GM12874 (cell line): ENCODE data around the gene ATXN2.

Experiments
- TF ChIP-seq, protein P1 (sequence below): IDR thresholded peaks from 2 replicates; pipeline ENCODE4 v1.5.1; 2011; ENCODE audit warnings: low read depth, mild to moderate bottlenecking, control low read depth, low read length, moderate library complexity; ENCODE audit not compliant: insufficient read depth

ATXN2 gene, protein sequence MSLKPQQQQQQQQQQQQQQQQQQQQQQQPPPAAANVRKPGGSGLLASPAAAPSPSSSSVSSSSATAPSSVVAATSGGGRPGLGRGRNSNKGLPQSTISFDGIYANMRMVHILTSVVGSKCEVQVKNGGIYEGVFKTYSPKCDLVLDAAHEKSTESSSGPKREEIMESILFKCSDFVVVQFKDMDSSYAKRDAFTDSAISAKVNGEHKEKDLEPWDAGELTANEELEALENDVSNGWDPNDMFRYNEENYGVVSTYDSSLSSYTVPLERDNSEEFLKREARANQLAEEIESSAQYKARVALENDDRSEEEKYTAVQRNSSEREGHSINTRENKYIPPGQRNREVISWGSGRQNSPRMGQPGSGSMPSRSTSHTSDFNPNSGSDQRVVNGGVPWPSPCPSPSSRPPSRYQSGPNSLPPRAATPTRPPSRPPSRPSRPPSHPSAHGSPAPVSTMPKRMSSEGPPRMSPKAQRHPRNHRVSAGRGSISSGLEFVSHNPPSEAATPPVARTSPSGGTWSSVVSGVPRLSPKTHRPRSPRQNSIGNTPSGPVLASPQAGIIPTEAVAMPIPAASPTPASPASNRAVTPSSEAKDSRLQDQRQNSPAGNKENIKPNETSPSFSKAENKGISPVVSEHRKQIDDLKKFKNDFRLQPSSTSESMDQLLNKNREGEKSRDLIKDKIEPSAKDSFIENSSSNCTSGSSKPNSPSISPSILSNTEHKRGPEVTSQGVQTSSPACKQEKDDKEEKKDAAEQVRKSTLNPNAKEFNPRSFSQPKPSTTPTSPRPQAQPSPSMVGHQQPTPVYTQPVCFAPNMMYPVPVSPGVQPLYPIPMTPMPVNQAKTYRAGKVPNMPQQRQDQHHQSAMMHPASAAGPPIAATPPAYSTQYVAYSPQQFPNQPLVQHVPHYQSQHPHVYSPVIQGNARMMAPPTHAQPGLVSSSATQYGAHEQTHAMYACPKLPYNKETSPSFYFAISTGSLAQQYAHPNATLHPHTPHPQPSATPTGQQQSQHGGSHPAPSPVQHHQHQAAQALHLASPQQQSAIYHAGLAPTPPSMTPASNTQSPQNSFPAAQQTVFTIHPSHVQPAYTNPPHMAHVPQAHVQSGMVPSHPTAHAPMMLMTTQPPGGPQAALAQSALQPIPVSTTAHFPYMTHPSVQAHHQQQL

DNA sequence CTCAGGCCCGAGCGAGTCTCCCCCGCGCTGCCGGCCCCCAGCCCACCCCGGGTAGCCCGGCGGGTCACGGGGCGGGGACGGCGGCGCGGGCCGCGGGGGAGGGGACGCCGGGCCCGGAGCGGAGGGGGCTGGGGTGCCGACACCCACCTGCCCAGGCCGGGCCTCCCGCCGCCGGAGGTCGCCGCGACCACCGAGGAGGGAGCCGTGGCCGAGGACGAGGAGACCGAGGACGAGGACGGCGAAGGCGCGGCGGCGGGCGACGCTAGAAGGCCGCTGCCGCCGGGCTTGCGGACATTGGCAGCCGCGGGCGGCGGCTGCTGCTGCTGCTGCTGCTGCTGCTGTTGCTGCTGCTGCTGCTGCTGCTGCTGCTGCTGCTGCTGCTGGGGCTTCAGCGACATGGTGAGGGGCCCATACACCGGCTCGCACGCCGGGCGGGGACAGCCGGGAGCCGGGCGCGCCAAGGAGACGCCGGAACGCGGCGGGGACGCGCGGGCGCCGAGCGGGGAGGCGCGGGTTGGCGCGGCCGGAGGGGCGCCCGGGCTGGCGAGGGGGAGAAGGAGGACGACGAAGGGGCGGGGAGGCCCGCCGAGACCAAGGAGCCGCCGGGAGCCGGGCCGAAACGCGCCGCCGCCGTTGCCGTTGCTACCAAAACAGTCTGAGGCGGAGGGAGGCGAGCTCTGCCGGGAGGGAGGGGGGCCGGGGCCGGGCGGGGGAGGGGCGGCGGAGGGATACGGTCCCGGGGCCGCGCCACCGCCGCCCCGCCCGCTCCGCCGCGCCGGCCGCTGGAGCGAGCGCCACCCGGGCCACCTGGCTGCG is at the start of gene ATXN2:
Gene ATXN2 (minus strand): TSS at position 679 of the 816 bp plus-strand sequence. CDS start 281 bp downstream, at position 398.
- TF ChIP-seq, protein P1, sequence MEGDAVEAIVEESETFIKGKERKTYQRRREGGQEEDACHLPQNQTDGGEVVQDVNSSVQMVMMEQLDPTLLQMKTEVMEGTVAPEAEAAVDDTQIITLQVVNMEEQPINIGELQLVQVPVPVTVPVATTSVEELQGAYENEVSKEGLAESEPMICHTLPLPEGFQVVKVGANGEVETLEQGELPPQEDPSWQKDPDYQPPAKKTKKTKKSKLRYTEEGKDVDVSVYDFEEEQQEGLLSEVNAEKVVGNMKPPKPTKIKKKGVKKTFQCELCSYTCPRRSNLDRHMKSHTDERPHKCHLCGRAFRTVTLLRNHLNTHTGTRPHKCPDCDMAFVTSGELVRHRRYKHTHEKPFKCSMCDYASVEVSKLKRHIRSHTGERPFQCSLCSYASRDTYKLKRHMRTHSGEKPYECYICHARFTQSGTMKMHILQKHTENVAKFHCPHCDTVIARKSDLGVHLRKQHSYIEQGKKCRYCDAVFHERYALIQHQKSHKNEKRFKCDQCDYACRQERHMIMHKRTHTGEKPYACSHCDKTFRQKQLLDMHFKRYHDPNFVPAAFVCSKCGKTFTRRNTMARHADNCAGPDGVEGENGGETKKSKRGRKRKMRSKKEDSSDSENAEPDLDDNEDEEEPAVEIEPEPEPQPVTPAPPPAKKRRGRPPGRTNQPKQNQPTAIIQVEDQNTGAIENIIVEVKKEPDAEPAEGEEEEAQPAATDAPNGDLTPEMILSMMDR: no peak

DNA sequence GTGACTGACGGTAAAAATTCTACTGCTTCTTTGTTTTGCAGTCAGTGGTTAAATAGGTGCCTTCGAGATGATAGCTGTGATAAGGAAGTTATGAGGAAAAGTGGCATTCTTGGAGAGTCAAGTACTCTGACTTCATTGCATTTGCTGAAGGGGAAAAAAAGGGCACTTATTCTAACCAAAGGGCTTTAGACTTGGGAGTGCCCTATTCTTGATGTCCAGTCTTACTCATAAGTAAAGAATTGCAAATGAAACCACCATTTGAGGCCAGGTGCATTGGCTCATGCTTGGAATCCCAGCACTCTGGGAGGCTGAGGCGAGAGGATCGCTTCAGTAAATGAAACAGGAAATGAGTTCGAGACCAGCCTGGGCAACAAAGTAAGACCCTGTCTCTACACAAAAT is 46.3 kb upstream of the ATXN2 start:
- TF ChIP-seq, protein P1: no peak

DNA sequence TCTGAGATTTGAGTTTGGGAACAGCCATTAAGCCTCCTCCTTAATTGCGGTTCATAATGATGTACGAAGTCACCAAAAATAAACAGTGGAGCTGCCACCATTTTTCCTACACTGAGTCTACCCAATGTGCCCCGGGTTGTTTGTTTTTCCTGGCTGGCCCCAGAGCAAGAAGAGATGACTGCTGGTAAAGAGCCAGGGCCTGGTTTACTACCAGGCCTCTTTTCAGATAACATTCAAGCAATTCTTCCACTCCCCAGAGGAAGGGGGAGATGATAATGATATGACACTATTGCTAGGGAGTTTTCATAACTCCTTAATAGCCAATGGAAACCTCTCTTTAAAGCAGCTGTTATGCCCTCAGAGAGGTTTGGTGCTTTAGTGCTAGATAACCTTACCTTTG is 44.3 kb upstream of the ATXN2 start:
- TF ChIP-seq, protein P1: no peak

DNA sequence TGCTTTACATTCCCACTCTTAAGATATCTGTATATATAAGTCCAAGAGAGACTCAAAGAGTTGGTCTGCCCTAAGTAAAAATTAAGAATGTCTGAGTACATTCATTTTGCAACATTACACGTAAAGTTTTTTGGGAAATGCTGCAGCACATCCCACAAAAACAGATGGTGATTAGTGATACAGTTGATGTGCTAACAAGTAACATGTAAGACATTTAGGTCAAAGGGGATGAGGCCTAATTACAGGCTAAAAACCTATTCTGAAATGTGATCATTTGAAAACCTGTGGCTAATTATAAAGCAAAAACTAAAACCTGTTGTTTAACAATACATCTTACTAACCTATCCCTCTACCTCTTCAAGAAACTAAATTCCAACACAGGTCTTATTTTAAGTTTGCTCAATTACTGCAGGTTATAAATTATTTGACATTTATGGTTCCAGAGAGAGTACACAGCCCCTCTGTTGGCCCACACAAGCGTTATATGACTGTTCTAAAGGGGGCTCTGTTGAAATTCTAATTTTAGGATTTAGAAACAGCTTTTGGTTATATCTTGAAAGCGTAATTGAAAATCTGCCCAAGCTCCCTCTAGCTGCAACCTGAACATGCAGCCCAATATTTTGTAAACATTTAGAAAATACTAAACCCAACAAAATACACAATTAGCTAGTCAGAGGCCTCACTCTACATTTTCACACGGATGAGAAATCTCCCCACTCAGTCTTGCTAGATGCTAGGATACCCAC is 43.7 kb upstream of the ATXN2 start:
- TF ChIP-seq, protein P1: no peak

DNA sequence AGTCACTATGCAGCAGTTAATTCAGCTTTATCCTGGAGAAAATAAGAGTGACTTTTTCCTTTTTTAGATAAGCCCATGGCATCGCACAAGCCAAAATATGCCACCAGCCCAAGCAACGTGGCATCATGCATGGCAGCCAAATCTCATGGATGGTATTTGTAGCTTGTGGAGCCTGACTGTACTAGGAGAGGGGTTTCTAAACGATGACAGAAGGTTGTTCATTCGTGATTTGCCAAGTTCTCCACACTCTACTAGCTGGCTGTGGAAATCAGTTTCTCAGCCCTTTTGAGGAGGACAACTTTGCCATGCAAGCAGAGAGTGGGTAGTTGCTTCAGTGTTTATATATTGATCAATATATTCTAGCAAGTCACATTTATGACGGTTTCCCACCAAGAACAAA is 41.4 kb upstream of the ATXN2 start:
- TF ChIP-seq, protein P1: no peak

DNA sequence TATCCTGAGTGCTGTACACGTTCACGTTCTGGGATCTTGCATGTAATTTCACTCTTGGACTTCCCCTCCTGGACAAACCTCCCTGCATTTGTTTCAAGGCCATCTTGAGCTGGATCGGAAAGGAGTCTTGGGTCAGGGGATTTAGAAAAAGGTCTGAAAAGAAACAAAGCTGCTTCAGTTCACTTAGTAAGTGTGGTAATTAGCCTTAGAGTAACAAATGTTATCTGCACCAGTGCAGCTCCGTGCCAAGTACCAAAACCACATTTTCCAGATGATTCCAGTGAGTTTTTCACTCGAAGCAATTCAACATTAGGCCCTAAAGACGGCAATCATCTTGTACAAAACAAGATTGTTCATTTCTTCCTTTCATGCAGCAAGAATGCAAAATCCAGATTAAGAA is 39.4 kb upstream of the ATXN2 start:
- TF ChIP-seq, protein P1: no peak
